Subcutaneous adipose tissue (tissue), 4 donors: ENCODE data around the gene RTL10. TPM values are rescaled to one million over a fixed set of nuclear protein-coding genes. Genes with fewer than 3 reads are reported as not detected.

Experiments
- total RNA-seq, 4 donors: library from RNA; depleted of rRNA; stranded (reverse); fragments of >200 nt; gene quantifications; one replicate each; pipeline ENCODE4 v1.1.0, GENCODE V29; 2016
- TF ChIP-seq, protein P1 (sequence below): fragments of 450-650 bp; IDR thresholded peaks from one replicate; pipeline ENCODE4 v1.5.1; 2016; ENCODE audit warnings: low read depth, mild to moderate bottlenecking, control low read depth, antibody characterized with exemption, moderate library complexity

RTL10 gene, protein sequence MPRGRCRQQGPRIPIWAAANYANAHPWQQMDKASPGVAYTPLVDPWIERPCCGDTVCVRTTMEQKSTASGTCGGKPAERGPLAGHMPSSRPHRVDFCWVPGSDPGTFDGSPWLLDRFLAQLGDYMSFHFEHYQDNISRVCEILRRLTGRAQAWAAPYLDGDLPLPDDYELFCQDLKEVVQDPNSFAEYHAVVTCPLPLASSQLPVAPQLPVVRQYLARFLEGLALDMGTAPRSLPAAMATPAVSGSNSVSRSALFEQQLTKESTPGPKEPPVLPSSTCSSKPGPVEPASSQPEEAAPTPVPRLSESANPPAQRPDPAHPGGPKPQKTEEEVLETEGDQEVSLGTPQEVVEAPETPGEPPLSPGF
- 10 to 100 TPM in 1 of 4 donors, 1 to 10 TPM in 3; 4.1 to 11.9 (median 6.7) TPM for total RNA-seq

DNA sequence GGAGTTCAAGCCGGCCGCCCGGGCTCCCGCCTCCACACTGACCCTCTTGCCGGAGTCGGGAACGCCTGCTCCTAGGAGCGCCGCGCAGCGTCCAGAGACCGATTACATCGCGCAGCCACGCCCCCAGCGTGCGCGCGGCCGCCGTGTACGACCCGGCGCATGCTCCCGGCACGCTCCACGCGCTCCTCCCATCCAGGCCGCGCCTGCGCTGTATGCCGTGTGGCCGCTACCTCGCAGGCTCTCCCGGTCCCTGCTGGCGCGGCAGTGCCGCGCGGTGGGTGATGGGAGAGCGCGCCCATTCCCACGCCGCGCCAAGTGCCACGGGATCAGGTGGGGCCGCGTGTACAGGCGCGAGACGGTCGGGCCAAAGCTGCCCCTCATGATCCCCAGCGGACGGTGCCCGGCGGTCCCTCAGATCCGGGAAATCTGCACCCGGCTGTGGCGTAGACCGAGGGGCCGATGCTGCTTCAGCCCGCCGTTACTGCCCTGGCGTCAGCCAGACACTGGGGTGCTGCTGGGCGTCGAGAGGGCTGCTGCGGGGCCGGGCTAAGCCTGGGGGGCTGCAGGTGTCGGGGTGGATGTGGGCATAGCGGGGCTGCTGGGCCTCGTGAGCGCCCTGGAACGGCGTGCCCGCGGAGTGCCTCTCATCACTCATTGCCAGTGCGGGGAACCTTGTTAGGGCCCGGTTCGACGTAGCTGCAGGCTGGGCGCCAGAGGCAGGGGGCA, at the start of gene RTL10, which contains the start of gene GNB1L:
TSS of gene RTL10 (minus strand) at position 97 of the 726 bp plus-strand sequence. CDS start 2,613 bp downstream, outside the sequence.
TSS of gene GNB1L (minus strand) at position 97 of the 726 bp plus-strand sequence. CDS start 33,519 bp downstream, outside the sequence.
- TF ChIP-seq, protein P1, sequence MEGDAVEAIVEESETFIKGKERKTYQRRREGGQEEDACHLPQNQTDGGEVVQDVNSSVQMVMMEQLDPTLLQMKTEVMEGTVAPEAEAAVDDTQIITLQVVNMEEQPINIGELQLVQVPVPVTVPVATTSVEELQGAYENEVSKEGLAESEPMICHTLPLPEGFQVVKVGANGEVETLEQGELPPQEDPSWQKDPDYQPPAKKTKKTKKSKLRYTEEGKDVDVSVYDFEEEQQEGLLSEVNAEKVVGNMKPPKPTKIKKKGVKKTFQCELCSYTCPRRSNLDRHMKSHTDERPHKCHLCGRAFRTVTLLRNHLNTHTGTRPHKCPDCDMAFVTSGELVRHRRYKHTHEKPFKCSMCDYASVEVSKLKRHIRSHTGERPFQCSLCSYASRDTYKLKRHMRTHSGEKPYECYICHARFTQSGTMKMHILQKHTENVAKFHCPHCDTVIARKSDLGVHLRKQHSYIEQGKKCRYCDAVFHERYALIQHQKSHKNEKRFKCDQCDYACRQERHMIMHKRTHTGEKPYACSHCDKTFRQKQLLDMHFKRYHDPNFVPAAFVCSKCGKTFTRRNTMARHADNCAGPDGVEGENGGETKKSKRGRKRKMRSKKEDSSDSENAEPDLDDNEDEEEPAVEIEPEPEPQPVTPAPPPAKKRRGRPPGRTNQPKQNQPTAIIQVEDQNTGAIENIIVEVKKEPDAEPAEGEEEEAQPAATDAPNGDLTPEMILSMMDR, result no peak

DNA sequence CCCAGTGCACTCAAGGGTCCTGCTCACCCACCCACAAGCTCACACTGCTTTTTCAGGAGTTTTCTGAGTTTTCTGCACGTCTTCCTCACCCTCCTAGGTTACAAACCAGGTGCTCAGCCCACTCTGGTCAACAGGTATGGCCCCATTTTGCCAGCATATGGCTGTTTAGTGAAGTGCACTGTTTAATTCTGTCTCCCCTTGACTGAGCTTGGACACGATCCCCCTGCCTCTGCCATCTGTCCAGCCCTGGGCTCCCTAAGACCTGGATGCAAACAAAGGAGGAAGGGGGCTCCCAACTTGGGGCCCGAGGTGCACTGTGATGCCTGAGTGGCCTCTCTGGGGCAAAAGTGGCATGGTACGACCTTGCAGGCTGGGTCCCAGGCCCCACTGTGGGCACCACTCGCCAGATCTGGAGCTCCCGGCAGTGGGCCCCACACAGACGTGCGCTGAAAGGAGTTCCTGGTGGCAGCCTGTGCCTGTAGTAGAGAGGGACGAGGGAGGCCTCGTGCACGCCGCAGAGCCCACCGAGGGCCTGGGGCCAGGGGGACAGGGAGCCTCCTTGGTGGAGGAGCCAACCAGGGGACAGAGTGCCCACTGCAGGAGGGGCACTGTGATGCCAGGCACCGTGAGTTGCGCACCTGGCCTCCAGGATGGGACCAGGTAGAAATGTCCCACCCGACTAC, 49.6 kb upstream of the RTL10 start:
- TF ChIP-seq, protein P1, result no peak

DNA sequence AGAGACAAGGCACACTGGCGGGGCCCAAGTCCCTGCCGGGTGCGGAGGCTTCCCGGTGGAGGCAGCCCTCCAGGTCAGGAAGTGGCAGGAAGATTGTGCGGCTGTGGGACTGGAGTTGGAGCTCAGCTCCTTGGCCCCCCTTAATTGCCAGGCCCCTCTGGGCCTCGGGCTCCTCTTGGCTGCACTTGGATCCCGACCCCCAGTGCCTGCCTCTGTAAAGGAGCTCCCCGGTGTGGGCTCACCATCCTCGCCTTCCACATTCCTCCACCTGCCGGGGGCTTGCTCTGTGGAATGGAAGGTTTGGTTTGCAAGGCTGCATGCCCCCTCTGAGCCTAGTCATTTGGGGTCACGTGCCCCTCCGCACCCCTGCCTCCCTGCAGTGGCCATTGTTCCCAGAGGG, 48.8 kb upstream of the RTL10 start:
- TF ChIP-seq, protein P1, result no peak

DNA sequence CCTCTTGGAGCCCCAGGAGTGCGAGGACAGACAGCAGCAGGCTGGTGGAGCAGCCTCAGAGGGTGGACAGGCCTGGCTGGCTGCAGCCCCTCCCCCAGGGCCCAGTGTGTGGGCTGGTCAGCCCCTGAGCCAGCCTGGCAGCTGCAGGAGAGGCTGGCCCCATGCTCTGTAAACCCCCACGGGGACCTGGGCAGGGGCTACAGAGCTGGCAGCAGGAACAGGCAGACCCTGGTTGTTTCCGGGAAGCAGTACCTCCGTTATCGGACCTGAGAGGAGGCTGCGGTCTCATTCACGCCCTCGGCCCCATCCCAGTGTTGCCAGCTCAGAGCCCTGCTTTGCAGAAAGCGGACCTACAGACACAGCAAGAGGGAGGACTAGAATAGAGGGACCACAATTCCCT, 48.4 kb upstream of the RTL10 start:
- TF ChIP-seq, protein P1, result no peak

DNA sequence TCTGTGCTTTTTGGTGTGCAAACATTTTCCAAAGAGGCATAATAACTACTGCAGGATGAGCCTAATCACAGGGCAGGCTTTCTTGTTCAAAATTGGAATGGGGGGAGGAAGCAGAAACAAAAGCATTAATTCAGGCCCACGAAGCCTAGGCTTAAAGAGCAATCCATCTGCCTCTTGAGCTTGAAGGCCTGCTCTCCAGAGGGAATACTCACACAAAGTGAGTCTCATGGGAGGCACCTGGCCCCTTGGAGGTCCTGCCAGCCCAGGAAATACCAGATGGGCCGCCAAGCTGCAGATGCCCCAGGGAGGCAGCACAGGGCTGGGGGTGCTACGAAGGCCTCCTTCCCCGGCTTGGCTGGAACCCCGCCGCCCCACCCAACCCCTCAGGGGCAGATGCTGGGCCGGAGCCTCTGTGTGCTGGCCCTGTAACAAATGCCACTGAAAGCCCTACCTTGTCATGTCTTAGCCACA, 47.6 kb upstream of the RTL10 start:
- TF ChIP-seq, protein P1, result no peak

DNA sequence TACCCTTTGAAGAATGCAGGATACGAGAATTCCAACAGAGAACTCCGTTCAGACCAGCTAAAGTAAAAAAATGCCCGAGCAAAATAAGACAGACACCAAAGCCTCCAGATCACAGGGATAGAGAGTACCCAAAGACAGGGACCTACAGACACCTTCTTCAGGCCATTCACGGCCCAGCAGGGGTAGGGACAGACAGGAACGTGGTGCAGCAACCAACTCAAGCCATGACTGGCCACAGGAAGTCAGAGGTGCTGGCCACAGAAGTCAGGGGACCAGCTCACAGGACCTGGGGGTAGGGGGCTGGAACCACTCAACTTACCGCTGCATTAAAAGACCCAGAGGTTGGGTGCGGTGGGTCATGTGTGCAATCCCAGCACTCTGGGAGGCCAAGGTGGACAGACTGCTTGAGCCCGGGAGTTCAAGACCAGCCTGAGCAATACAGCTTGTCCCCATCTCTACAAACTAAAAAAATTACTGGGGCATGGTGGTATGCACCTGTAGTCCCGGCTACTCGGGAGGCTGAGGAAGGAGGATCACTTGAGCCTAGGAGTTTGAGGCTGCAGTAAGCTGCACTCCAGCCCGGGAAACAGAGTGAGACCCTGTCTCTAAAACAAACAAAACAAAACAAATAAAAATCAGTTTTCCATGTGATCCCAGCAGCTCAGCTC, 47.0 kb upstream of the RTL10 start:
- TF ChIP-seq, protein P1, result no peak
